Anterior cingulate cortex (tissue), 58 donors: ENCODE data around the gene IER5L.

Experiments used
- DNase-seq, 58 donors: peaks; one replicate each; lab custom pipeline; 2025; lab: John Stamatoyannopoulos, UW

Gene IER5L

GRCh38 chr9:129182625-129183494 lies 4.8 kb upstream of the IER5L start:
- DNase-seq = no peak

- no peak for DNase-seq
These were observed 4.1 kb upstream of the IER5L start for GRCh38 chr9:129182122-129182521.

GRCh38 chr9:129181246-129181645 lies 3.2 kb upstream of the IER5L start:
- DNase-seq = no peak

GRCh38 chr9:129178568-129179382 lies 714 bp upstream of the IER5L start:
- DNase-seq = no peak

GRCh38 chr9:129177443-129177790 lies 644 bp downstream of the IER5L start:
- DNase-seq = peak in 8 of 58 donors; percentile 17 to 67 (median 51)

- peak in 23 of 58 donors; percentile 8 to 69 (median 39) for DNase-seq
These were observed 1.2 kb downstream of the IER5L start for GRCh38 chr9:129176701-129177442.

GRCh38 chr9:129175825-129176633 lies 2.0 kb downstream of the IER5L start:
- DNase-seq = peak in 56 of 58 donors; percentile 24 to 83 (median 62)

- DNase-seq = no peak
These were observed 2.6 kb downstream of the IER5L start for GRCh38 chr9:129175515-129175824.

- peak in 54 of 58 donors; percentile 17 to 79 (median 58) for DNase-seq
These were observed 3.1 kb downstream of the IER5L start for GRCh38 chr9:129174724-129175514.

GRCh38 chr9:129174102-129174723 lies 3.8 kb downstream of the IER5L start:
- DNase-seq = peak; percentile 16 to 91 (median 76)

GRCh38 chr9:129173296-129174101 lies 4.6 kb downstream of the IER5L start:
- peak in 1 of 58 donors; percentile 60 for DNase-seq

- peak in 39 of 58 donors; percentile 13 to 70 (median 44) for DNase-seq
These were observed 5.2 kb downstream of the IER5L start for GRCh38 chr9:129172816-129173215.

- DNase-seq = no peak
These were observed 5.9 kb downstream of the IER5L start for GRCh38 chr9:129171993-129172751.

- DNase-seq = no peak
These were observed 7.8 kb downstream of the IER5L start for GRCh38 chr9:129170229-129170628.

GRCh38 chr9:129166623-129167557 lies 11.2 kb downstream of the IER5L start:
- DNase-seq = peak in 2 of 58 donors; percentile 16 to 29

GRCh38 chr9:129165198-129165597 lies 12.9 kb downstream of the IER5L start:
- DNase-seq = no peak
